HG02852 (cell line): Measurements from ENCODE around the gene HECTD4.
"Not testable (repeated sequence)": the region's sequence is repeated elsewhere in the genome, so short reads cannot be mapped to it uniquely, and the experiment has no call there.

Experiments used
- ATAC-seq: cut with Tn5 transposase; IDR thresholded peaks from one replicate; pipeline ENCODE4 v1.9.1; 2021; ENCODE audit warnings: mild to moderate bottlenecking, moderate library complexity; ENCODE audit not compliant: unreplicated experiment

HECTD4 gene

DNA sequence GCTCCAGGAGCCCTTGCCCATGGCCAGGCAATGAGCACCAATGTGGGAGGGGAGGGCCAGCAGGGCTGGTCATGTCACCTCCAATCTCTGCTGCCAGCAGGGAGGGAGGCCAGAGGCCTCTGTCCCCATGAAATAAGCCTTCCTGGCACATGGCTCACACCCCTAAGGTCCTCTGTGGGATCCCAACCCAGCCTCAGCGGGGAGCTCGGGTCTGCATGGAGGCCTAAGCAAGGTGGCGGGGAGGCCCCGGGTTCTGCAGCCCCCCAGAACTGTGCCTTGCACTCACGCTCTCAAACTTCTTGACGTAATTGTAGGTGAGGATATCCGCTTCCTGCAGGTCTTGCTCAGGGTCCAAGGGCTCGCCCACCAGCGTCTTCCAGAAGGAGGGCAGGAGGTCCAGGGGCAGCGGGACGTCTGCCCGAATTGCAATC lies 215.2 kb downstream of the HECTD4 start:
- ATAC-seq = no peak

GRCh38 chr12:112166051-112167015 lies 215.9 kb downstream of the HECTD4 start:
- ATAC-seq = no peak

DNA sequence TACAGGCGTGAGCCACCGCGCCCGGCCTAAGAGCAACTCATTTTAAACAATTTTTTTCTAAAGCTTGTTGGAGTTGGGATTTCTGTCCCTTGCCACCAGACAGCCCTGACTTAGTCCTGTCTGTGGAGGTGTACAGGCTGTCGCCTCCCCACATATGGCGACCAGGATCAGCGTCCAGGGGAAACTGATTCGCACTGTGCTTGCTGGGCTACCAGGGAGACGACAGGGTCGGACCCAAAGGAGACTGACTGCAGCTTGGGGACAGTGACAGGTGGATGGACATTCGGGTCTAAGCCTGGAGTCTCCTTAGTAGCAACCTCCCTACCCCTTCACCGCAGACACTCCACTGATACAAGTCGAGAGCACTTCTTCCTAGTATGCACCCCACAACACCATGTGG lies 216.6 kb downstream of the HECTD4 start:
- no peak for ATAC-seq

DNA sequence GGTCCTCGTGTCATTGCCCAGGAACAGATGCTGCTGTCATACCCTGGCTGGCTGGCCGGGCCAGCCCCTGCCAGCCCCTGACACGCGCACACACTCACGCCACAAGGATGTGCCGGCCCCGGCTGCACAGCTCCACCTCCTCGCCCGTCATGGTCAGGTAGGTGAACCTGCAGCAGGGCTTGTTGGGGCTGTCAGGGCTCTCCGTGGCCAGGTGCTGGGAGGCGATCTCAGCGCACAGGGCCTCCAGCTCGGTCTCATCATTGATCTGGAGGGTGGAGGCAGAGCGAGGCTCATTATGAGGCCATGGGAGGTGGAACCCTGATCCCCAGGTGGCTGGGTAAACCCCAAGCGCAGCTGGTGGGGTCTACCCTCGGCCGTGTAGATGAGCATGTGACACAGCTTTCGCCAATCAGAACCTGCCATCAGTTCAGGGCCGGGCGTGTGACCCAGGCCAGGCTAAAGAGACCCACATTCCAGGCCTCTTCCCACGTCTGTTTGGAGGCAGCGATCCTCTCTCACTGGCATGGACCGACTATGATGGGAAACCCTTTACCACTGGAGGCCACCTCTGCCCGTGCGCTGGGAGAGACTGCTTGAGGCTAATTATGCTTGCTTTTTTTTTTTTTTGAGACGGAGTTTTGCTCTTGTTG lies 218.1 kb downstream of the HECTD4 start:
- ATAC-seq = no peak

- no peak for ATAC-seq
These were observed 218.7 kb downstream of the HECTD4 start for GRCh38 chr12:112163471-112163991.

DNA sequence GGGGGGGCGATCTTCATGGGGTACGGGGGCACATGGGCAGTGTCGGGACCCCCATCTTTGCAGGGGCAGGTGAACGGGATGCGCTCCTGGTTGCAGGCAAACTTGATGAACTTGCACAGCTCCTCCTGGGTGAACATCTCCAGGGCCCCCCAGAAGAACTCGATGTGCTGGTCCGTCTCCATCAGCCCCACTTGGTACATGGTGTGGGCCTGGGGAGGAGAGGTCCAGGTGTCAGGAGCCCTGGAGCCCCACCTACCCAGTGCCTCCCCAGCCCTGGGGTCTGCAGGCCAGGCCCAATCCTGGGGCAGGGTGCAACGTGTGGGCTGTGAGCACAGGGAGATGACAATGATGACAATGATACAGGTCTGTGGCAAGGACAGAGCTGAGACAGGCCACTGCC lies 219.2 kb downstream of the HECTD4 start:
- ATAC-seq = no peak

- no peak for ATAC-seq
These were observed 219.9 kb downstream of the HECTD4 start for GRCh38 chr12:112162241-112162790.

GRCh38 chr12:112161711-112162110 lies 220.5 kb downstream of the HECTD4 start:
- no peak for ATAC-seq

- ATAC-seq = no peak
These were observed 221.6 kb downstream of the HECTD4 start for GRCh38 chr12:112160611-112161010.

DNA sequence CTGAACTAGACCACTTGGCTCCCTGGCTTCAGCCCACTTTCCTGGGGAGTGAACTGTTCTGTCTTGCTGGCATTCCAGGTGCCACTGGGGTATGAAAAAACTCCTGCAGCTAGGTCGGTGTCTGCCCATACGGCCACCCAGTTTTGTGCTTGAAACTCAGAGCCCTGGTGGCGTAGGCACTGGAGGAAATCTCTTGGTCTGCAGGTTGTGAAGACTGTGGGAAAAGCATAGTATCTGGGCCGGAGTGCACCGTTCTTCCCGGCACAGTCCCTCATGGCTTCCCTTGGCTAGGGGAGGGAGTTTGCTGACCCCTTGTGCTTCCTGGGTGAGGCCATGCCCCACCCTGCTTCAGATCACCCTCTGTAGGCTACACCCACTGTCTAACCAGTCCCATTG lies 223.1 kb downstream of the HECTD4 start:
- ATAC-seq = no peak

- ATAC-seq = not testable (repeated sequence)
These were observed 223.6 kb downstream of the HECTD4 start for GRCh38 chr12:112158461-112159145.

- ATAC-seq = no peak
These were observed 228.4 kb downstream of the HECTD4 start for GRCh38 chr12:112153893-112154219.

DNA sequence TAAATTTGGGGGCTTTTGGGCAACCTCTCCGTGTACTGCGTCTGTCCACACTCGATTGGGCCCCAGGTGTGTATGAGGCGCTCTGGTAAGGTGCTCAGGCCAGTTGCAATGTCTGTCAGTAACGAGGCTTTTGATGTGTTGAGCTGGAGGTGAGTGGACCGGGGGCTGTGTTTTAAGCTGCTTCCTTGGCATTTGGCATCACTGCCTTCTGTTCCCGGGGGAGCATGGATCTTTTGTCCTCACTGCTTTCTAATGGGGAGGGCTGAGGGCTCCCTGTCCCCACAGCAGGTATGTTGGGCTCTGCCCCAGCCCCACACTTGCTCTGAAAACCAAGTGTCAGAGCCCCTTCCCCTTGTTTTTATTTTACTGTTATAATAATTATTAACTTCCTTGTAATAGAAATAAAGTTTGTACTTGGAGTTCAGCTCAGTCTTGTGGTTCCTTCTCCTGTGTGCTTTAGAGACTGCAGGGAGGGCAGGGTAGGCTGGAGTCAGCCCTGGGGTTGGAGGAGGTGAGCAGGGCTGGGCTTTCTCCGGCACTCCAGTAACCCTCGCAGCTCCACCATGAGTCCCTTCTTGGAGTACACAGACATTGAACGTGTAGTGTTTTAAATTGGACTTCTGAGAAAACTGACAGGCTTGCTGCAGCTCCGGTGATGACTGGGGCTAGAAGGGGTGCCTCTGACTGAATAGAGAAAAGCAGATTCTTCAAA lies 228.9 kb downstream of the HECTD4 start:
- no peak for ATAC-seq

DNA sequence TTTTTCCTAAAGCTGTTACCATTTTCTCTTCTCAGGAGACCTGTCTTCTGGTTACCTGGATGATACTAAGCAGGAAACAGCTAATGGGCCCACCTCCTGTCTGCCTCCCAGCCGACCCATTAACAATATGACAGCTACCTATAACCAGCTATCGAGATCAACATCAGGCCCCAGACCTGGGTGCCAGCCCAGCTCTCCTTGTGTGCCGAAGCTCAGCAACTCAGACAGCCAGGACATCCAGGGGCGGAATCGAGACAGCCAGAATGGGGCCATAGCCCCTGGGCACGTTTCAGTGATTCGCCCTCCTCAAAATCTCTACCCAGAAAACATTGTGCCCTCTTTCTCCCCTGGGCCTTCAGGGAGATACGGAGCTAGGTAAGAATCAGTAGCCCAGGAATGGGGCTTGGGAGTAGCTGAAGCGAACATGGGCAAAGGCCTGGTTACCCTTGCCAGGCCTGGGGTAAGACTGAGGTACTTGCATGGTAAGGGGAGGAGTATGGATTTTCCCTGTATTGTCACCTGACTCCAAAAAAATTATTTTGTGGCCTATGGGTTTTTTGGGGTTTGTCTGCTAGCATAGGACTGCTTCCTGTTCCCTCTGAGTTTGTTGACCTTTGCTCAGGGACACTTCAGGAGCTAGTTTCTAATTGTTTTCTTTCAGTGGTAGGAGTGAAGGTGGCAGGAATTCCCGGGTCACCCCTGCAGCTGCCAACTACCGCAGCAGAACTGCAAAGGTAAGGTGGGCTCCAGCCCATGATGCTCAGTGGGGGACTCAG lies 230.3 kb downstream of the HECTD4 start:
- no peak for ATAC-seq

DNA sequence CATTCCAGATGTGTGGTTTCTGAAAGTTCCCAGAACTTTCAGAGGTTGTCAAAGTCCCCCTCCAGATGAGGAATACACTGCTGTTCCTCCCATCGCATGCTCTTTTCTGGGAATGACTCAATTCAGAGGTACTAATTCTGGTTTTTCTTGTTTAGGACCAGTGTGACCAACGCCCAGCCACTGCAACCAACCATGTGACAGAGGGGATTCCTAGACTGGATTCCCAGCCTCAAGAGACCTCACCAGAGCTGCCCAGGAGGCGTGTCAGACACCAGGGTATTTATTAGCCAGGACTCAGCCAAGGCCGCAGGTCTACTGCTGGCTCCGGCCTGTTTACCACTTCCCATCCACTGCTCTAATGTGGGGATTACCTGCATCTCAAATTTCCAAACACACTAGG lies 232.6 kb downstream of the HECTD4 start:
- ATAC-seq = no peak

- no peak for ATAC-seq
These were observed 234.2 kb downstream of the HECTD4 start for GRCh38 chr12:112148031-112148513.

GRCh38 chr12:112146123-112146522 lies 236.1 kb downstream of the HECTD4 start:
- ATAC-seq = no peak

DNA sequence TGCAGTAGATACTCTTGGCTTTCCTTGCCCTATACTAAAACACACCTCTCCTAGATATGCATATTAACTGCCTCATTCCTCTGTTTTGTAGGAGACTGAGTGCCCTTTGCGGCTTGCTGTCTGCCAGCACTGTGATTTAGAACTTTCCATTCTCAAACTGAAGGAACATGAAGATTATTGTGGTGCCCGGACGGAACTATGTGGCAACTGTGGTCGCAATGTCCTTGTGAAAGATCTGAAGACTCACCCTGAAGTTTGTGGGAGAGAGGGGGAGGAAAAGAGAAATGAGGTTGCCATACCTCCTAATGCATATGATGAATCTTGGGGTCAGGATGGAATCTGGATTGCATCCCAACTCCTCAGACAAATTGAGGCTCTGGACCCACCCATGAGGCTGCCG lies 241.5 kb downstream of the HECTD4 start:
- no peak for ATAC-seq

GRCh38 chr12:112134731-112135130 lies 247.5 kb downstream of the HECTD4 start:
- no peak for ATAC-seq

- no peak for ATAC-seq
These were observed 248.8 kb downstream of the HECTD4 start for GRCh38 chr12:112133418-112133817.
